WTC11 (cell line): ENCODE data around the gene AHNAK2. TPM values are rescaled to one million over a fixed set of nuclear protein-coding genes. Genes with fewer than 3 reads are reported as not detected.

Experiments
- ATAC-seq: fragments of 200-7000 bp; cut with Tn5 transposase; 2 replicates; pipeline ENCODE4 v1.10.0; 2021; ENCODE audit warnings: mild to moderate bottlenecking, moderate library complexity
- CTCF ChIA-PET: fragments of 300-600 bp; sonication (Branson Sonifier 250); formaldehyde crosslinking; loops from one replicate; lab custom pipeline; 2021; ENCODE audit warnings: antibody characterized with exemption; lab: Charles Lee
- POLR2A ChIA-PET: fragments of 350-600 bp; sonication (Branson Sonifier 250); formaldehyde crosslinking; loops from one replicate; lab custom pipeline; 2021; ENCODE audit warnings: antibody characterized with exemption; lab: Charles Lee
- DNase-seq: peaks from one replicate; pipeline ENCODE4 v3.0.0; 2021; ENCODE audit warnings: low spot score
- H3K27ac Mint-ChIP-seq: 2 replicates; pipeline ENCODE4 v1.8.0; 2021; ENCODE audit warnings: mixed read lengths
- H3K27me3 Mint-ChIP-seq: 2 replicates; pipeline ENCODE4 v1.8.0; 2021; ENCODE audit warnings: low read depth, mild to moderate bottlenecking, moderate library complexity, mixed read lengths
- H3K36me3 Mint-ChIP-seq: 2 replicates; pipeline ENCODE4 v1.8.0; 2021; ENCODE audit warnings: mixed read lengths
- H3K4me1 Mint-ChIP-seq: 2 replicates; pipeline ENCODE4 v1.8.0; 2022; ENCODE audit warnings: mixed read lengths
- H3K4me3 Mint-ChIP-seq: 2 replicates; pipeline ENCODE4 v1.8.0; 2021; ENCODE audit warnings: mild to moderate bottlenecking, moderate library complexity, mixed read lengths
- H3K9me3 Mint-ChIP-seq: 2 replicates; pipeline ENCODE4 v1.8.0; 2021; ENCODE audit warnings: mixed read lengths
- CBFB ChIP-seq: sonication (generic); formaldehyde crosslinking; IDR thresholded peaks from 2 replicates; pipeline ENCODE4 v1.8.1; 2022; ENCODE audit warnings: mild to moderate bottlenecking, low read depth, missing genetic modification reagents
- CDX4 ChIP-seq: fragments of 250-450 bp; sonication (Bioruptor Pico); IDR thresholded peaks from 2 replicates; pipeline ENCODE4 v1.9.0; 2021; ENCODE audit warnings: moderate library complexity, mild to moderate bottlenecking, inconsistent platforms, borderline replicate concordance
- CTCF ChIP-seq: fragments of 200-600 bp; IDR thresholded peaks from 2 replicates; pipeline ENCODE4 v1.8.0; 2022; ENCODE audit warnings: antibody characterized with exemption
- FOXJ3 ChIP-seq: sonication (generic); formaldehyde crosslinking; IDR thresholded peaks from 2 replicates; pipeline ENCODE4 v1.9.0; 2021; ENCODE audit warnings: missing genetic modification reagents, mild to moderate bottlenecking, borderline replicate concordance
- FOXP4 ChIP-seq: sonication (generic); formaldehyde crosslinking; IDR thresholded peaks from 2 replicates; pipeline ENCODE4 v1.8.0; 2022; ENCODE audit warnings: mild to moderate bottlenecking, missing genetic modification reagents
- GRHL2 ChIP-seq: fragments of 250-450 bp; sonication (Bioruptor Pico); IDR thresholded peaks from 2 replicates; pipeline ENCODE4 v1.8.0; 2022; ENCODE audit warnings: mild to moderate bottlenecking, moderate library complexity; ENCODE audit not compliant: insufficient replicate concordance, severe bottlenecking
- IRF1 ChIP-seq: sonication (generic); formaldehyde crosslinking; IDR thresholded peaks from 2 replicates; pipeline ENCODE4 v1.8.0; 2023; ENCODE audit warnings: missing genetic modification reagents
- IRF2 ChIP-seq: sonication (generic); formaldehyde crosslinking; IDR thresholded peaks from 2 replicates; pipeline ENCODE4 v1.8.0; 2022; ENCODE audit warnings: low read depth, missing genetic modification reagents, borderline replicate concordance
- JAZF1 ChIP-seq: fragments of 250-450 bp; sonication (Bioruptor Pico); IDR thresholded peaks from 2 replicates; pipeline ENCODE4 v1.9.0; 2021; ENCODE audit warnings: moderate library complexity, mild to moderate bottlenecking, inconsistent platforms
- JUN ChIP-seq: sonication (generic); formaldehyde crosslinking; IDR thresholded peaks from 2 replicates; pipeline ENCODE4 v1.8.0; 2023; ENCODE audit warnings: mild to moderate bottlenecking, missing genetic modification reagents
- NR3C1 ChIP-seq: sonication (generic); formaldehyde crosslinking; conservative IDR thresholded peaks from 2 replicates; pipeline ENCODE4 v1.8.1; 2023; ENCODE audit warnings: low read depth, mild to moderate bottlenecking, missing genetic modification reagents
- SP1 ChIP-seq: sonication (generic); formaldehyde crosslinking; conservative IDR thresholded peaks from 2 replicates; pipeline ENCODE4 v1.8.1; 2022; ENCODE audit warnings: missing genetic modification reagents
- STAT6 ChIP-seq: sonication (generic); formaldehyde crosslinking; conservative IDR thresholded peaks from 2 replicates; pipeline ENCODE4 v1.8.1; 2023; ENCODE audit warnings: mild to moderate bottlenecking, low read depth, missing genetic modification reagents, moderate library complexity
- TP53 ChIP-seq: sonication (generic); formaldehyde crosslinking; IDR thresholded peaks from 2 replicates; pipeline ENCODE4 v1.8.1; 2023; ENCODE audit warnings: mild to moderate bottlenecking, missing genetic modification reagents
- USF2 ChIP-seq: sonication (generic); formaldehyde crosslinking; IDR thresholded peaks from 2 replicates; pipeline ENCODE4 v1.8.1; 2023; ENCODE audit warnings: mild to moderate bottlenecking, missing genetic modification reagents, moderate library complexity
- ZBTB21 ChIP-seq: sonication (generic); formaldehyde crosslinking; IDR thresholded peaks from 2 replicates; pipeline ENCODE4 v1.8.1; 2023; ENCODE audit warnings: mild to moderate bottlenecking, missing genetic modification reagents, borderline replicate concordance
- ZNF138 ChIP-seq: sonication (generic); formaldehyde crosslinking; conservative IDR thresholded peaks from 2 replicates; pipeline ENCODE4 v1.8.1; 2022; ENCODE audit warnings: mild to moderate bottlenecking, moderate library complexity, missing genetic modification reagents
- ZNF317 ChIP-seq: sonication (generic); formaldehyde crosslinking; IDR thresholded peaks from 2 replicates; pipeline ENCODE4 v1.8.1; 2023; ENCODE audit warnings: low read depth, mild to moderate bottlenecking, moderate library complexity, missing genetic modification reagents, borderline replicate concordance
- total RNA-seq: library from RNA; stranded (reverse); gene quantifications from 3 replicates; pipeline ENCODE4 v1.2.3, GENCODE V29; 2021

The AHNAK2 gene
- total RNA-seq, 1 experiment from 2014 or later: 3.5 TPM

- CTCF ChIA-PET: interaction anchor here (1.2 kb wide), 1 partner anchor 243 kb away, joined by 3 read pairs; no protein-coding TSS in a partner anchor
- ATAC-seq (no peak), DNase-seq (no peak)
- POLR2A ChIA-PET: no interaction called here
- peaks cover 21% of the 10 kb centered on the region for H3K36me3 Mint-ChIP-seq
- no peak overlapping the region for H3K27ac Mint-ChIP-seq
- H3K27me3 Mint-ChIP-seq: no peaks in the 10 kb centered on the region
- peaks cover 31% of the 10 kb centered on the region for H3K4me1 Mint-ChIP-seq
- no peak overlapping the region for H3K4me3 Mint-ChIP-seq
- TF ChIP-seq CTCF (no peak), FOXJ3 (CRISPR knock-in tag) (no peak), IRF1 (CRISPR knock-in tag) (no peak)
- no peaks in the 10 kb centered on the region for H3K9me3 Mint-ChIP-seq
Observed at GRCh38 chr14:105011312-105011990, 33.3 kb upstream of the AHNAK2 start.

- Mint-ChIP-seq H3K4me3 (no peak overlapping the region), H3K27ac (no peak overlapping the region), H3K4me1 (peaks cover 25% of the 10 kb centered on the region), H3K27me3 (no peaks in the 10 kb centered on the region), H3K36me3 (peaks cover 21% of the 10 kb centered on the region), H3K9me3 (no peaks in the 10 kb centered on the region)
- POLR2A ChIA-PET: no interaction called here
- CTCF ChIA-PET: interaction anchor here (1.2 kb wide), 1 partner anchor 242 kb away, joined by 3 read pairs; no protein-coding TSS in a partner anchor
- ATAC-seq (no peak), DNase-seq (no peak)
- TF ChIP-seq JAZF1 (CRISPR knock-in tag): no peak
- no peak for TF ChIP-seq JUN (CRISPR knock-in tag)
- no peak for TF ChIP-seq CDX4 (CRISPR knock-in tag)
- no peak for TF ChIP-seq CBFB
- no peak for TF ChIP-seq STAT6 (CRISPR knock-in tag)
- no peak for TF ChIP-seq ZBTB21 (CRISPR knock-in tag)
- TF ChIP-seq ZNF138: no peak
- TF ChIP-seq SP1 (CRISPR knock-in tag): no peak
- no peak for TF ChIP-seq TP53
- no peak for TF ChIP-seq NR3C1 (CRISPR knock-in tag)
- TF ChIP-seq USF2 (CRISPR knock-in tag): no peak
- TF ChIP-seq IRF2 (CRISPR knock-in tag): no peak
- TF ChIP-seq ZNF317 (CRISPR knock-in tag): no peak
- no peak for TF ChIP-seq FOXP4 (CRISPR knock-in tag)
- TF ChIP-seq GRHL2 (CRISPR knock-in tag): no peak
Observed at GRCh38 chr14:105010891-105011291, 32.7 kb upstream of the AHNAK2 start.
